CD8-positive, alpha-beta memory T cell (primary cell): Measurements from ENCODE around the gene EXOC4. TPM values are rescaled to one million over a fixed set of nuclear protein-coding genes. Genes with fewer than 3 reads are reported as not detected.

Experiments
- CTCF ChIA-PET: fragments of 350-600 bp; sonication (Branson Sonifier 250); formaldehyde crosslinking; loops from one replicate; lab custom pipeline; 2021; ENCODE audit warnings: antibody characterized with exemption; lab: Charles Lee
- POLR2A ChIA-PET: fragments of 350-600 bp; sonication (Branson Sonifier 250); formaldehyde crosslinking; loops from one replicate; lab custom pipeline; 2021; ENCODE audit warnings: antibody characterized with exemption; lab: Charles Lee
- DNase-seq, 5 donors: peaks; one replicate each; pipeline versions ENCODE4 v3.0.0 to v3.0.0-alpha.2; 2020 to 2022; ENCODE audit warnings: mixed read lengths in 1 of 5
- H3K27ac ChIP-seq: one replicate; pipeline ENCODE4 v1.7.0; 2013; ENCODE audit warnings: low read depth, mild to moderate bottlenecking, low read length, moderate library complexity
- H3K27me3 ChIP-seq: 2 replicates; pipeline ENCODE4 v1.7.0; 2013; ENCODE audit warnings: low read length, mild to moderate bottlenecking; ENCODE audit not compliant: insufficient read depth, poor library complexity, severe bottlenecking
- H3K36me3 ChIP-seq: 2 replicates; pipeline ENCODE4 v1.7.0; 2013; ENCODE audit warnings: mild to moderate bottlenecking, low read length, moderate library complexity; ENCODE audit not compliant: insufficient read depth
- H3K4me1 ChIP-seq: 2 replicates; pipeline ENCODE4 v1.7.0; 2013; ENCODE audit warnings: mild to moderate bottlenecking, low read length, moderate library complexity; ENCODE audit not compliant: insufficient read depth
- H3K4me3 ChIP-seq: 2 replicates; pipeline ENCODE4 v1.7.0; 2013; ENCODE audit warnings: mild to moderate bottlenecking, low read length
- H3K9me3 ChIP-seq: 2 replicates; pipeline ENCODE4 v1.7.0; 2013; ENCODE audit warnings: mild to moderate bottlenecking, low read length
- H3K27ac Mint-ChIP-seq, 8 donors: one replicate each; pipeline ENCODE4 v1.8.0; 2020 to 2021; ENCODE audit warnings: mixed read lengths in 8 of 8, mild to moderate bottlenecking in 6 of 8, inconsistent platforms in 3 of 8, moderate library complexity in 3 of 8
- H3K27me3 Mint-ChIP-seq, 2 donors: one replicate each; pipeline ENCODE4 v1.8.0; 2020 to 2021; ENCODE audit warnings: mixed read lengths in 2 of 2, mild to moderate bottlenecking in 1 of 2, moderate library complexity in 1 of 2
- H3K36me3 Mint-ChIP-seq, 3 donors: one replicate each; pipeline ENCODE4 v1.8.0; 2020 to 2021; ENCODE audit warnings: mixed read lengths in 3 of 3, inconsistent platforms in 1 of 3, mild to moderate bottlenecking in 1 of 3
- H3K4me1 Mint-ChIP-seq, 3 donors: one replicate each; pipeline ENCODE4 v1.8.0; 2020 to 2021; ENCODE audit warnings: mixed read lengths in 3 of 3, inconsistent platforms in 1 of 3, mild to moderate bottlenecking in 1 of 3
- H3K4me3 Mint-ChIP-seq, 7 donors: one replicate each; pipeline ENCODE4 v1.8.0; 2020 to 2021; ENCODE audit warnings: mixed read lengths in 7 of 7, mild to moderate bottlenecking in 6 of 7, moderate library complexity in 4 of 7, inconsistent platforms in 2 of 7
- H3K9me3 Mint-ChIP-seq, 5 donors: one replicate each; pipeline ENCODE4 v1.8.0; 2020 to 2022; ENCODE audit warnings: mixed read lengths in 5 of 5, mild to moderate bottlenecking in 3 of 5, moderate library complexity in 2 of 5, inconsistent platforms in 1 of 5
- polyA plus RNA-seq: library from polyadenylated mRNA; unstranded; fragments of 300-500 nt; fragmentation: Illumina TruSeq; gene quantifications from one replicate; pipeline ENCODE4 v1.2.3, GENCODE V29; 2021
- total RNA-seq, 2 experiments: library from RNA; stranded (reverse); gene quantifications; one replicate each; pipeline ENCODE4 v1.2.3, GENCODE V29; 2021

The EXOC4 gene
- total and polyA plus RNA-seq, 3 experiments from 2014 or later: 34.5 to 53.2 (median 50.3) TPM

- POLR2A ChIA-PET: no interaction called here
- Histone ChIP-seq H3K36me3 (no peaks in the 10 kb centered on the region), H3K27ac (no peak overlapping the region), H3K9me3 (no peaks in the 10 kb centered on the region), H3K4me1 (no peaks in the 10 kb centered on the region), H3K27me3 (no peaks in the 10 kb centered on the region), H3K4me3 (no peak overlapping the region)
- peaks cover 1 to 6% (median 3%) of the 10 kb centered on the region in 3 donors for H3K4me1 Mint-ChIP-seq
- H3K9me3 Mint-ChIP-seq: peaks cover 0 to 3% (median 0%) of the 10 kb centered on the region in 5 donors
- no peaks in the 10 kb centered on the region for H3K27me3 Mint-ChIP-seq
- CTCF ChIA-PET: no interaction called here
- no peak for DNase-seq
- no peak overlapping the region for H3K4me3 Mint-ChIP-seq
- no peak overlapping the region for H3K27ac Mint-ChIP-seq
- peaks cover 0 to 20% (median 6%) of the 10 kb centered on the region in 3 donors for H3K36me3 Mint-ChIP-seq
Measured at GRCh38 chr7:133843341-133843740, 590.5 kb downstream of the EXOC4 start.

- Mint-ChIP-seq H3K27ac (no peak overlapping the region), H3K27me3 (no peaks in the 10 kb centered on the region), H3K36me3 (peaks cover 0 to 17% (median 10%) of the 10 kb centered on the region in 3 donors), H3K4me1 (peaks cover 1 to 6% (median 3%) of the 10 kb centered on the region in 3 donors), H3K4me3 (no peak overlapping the region), H3K9me3 (peaks cover 0 to 2% (median 0%) of the 10 kb centered on the region in 5 donors)
- POLR2A ChIA-PET: no interaction called here
- H3K4me3 ChIP-seq: no peak overlapping the region
- no peaks in the 10 kb centered on the region for H3K36me3 ChIP-seq
- CTCF ChIA-PET: no interaction called here
- no peaks in the 10 kb centered on the region for H3K27me3 ChIP-seq
- no peak overlapping the region for H3K27ac ChIP-seq
- no peak for DNase-seq
- H3K4me1 ChIP-seq: no peaks in the 10 kb centered on the region
- H3K9me3 ChIP-seq: no peaks in the 10 kb centered on the region
Measured at GRCh38 chr7:133845005-133845404, 592.1 kb downstream of the EXOC4 start.

- H3K4me3 Mint-ChIP-seq: no peak overlapping the region
- peaks cover 0 to 6% (median 1%) of the 10 kb centered on the region in 3 donors for H3K4me1 Mint-ChIP-seq
- no peaks in the 10 kb centered on the region for H3K27me3 Mint-ChIP-seq
- Histone ChIP-seq H3K36me3 (no peaks in the 10 kb centered on the region), H3K9me3 (no peaks in the 10 kb centered on the region), H3K4me3 (no peak overlapping the region), H3K27ac (no peak overlapping the region), H3K4me1 (no peaks in the 10 kb centered on the region), H3K27me3 (no peaks in the 10 kb centered on the region)
- DNase-seq: no peak
- H3K9me3 Mint-ChIP-seq: no peaks in the 10 kb centered on the region
- no peak overlapping the region for H3K27ac Mint-ChIP-seq
- CTCF ChIA-PET: no interaction called here
- H3K36me3 Mint-ChIP-seq: peaks cover 0 to 9% (median 9%) of the 10 kb centered on the region in 3 donors
- POLR2A ChIA-PET: no interaction called here
Measured at GRCh38 chr7:133846203-133846945, 593.5 kb downstream of the EXOC4 start.

- Histone ChIP-seq H3K9me3 (no peaks in the 10 kb centered on the region), H3K27me3 (no peaks in the 10 kb centered on the region), H3K4me1 (no peaks in the 10 kb centered on the region), H3K36me3 (no peaks in the 10 kb centered on the region), H3K27ac (no peak overlapping the region), H3K4me3 (no peak overlapping the region)
- H3K4me1 Mint-ChIP-seq: peaks cover 0 to 4% (median 0%) of the 10 kb centered on the region in 3 donors
- no peak overlapping the region for H3K4me3 Mint-ChIP-seq
- POLR2A ChIA-PET: no interaction called here
- no peak for DNase-seq
- CTCF ChIA-PET: no interaction called here
- no peaks in the 10 kb centered on the region for H3K27me3 Mint-ChIP-seq
- peaks cover 0 to 11% (median 0%) of the 10 kb centered on the region in 3 donors for H3K36me3 Mint-ChIP-seq
- H3K9me3 Mint-ChIP-seq: no peaks in the 10 kb centered on the region
- no peak overlapping the region for H3K27ac Mint-ChIP-seq
Measured at GRCh38 chr7:133850497-133851280, 597.8 kb downstream of the EXOC4 start.

GRCh38 chr7:133851411-133851810 lies 598.5 kb downstream of the EXOC4 start:
- Mint-ChIP-seq H3K4me3 (no peak overlapping the region), H3K27me3 (no peaks in the 10 kb centered on the region), H3K27ac (peak overlapping the region in 2 of 8 donors; percentile 18 to 75), H3K9me3 (no peaks in the 10 kb centered on the region), H3K36me3 (peaks cover 0 to 11% (median 0%) of the 10 kb centered on the region in 3 donors), H3K4me1 (peaks cover 0 to 4% (median 0%) of the 10 kb centered on the region in 3 donors)
- Histone ChIP-seq H3K27me3 (no peaks in the 10 kb centered on the region), H3K36me3 (no peaks in the 10 kb centered on the region), H3K4me3 (no peak overlapping the region), H3K9me3 (no peaks in the 10 kb centered on the region), H3K4me1 (no peaks in the 10 kb centered on the region), H3K27ac (no peak overlapping the region)
- DNase-seq: no peak
- CTCF ChIA-PET: no interaction called here
- POLR2A ChIA-PET: no interaction called here

GRCh38 chr7:133853706-133854276 lies 600.9 kb downstream of the EXOC4 start:
- ChIA-PET POLR2A (no interaction called here), CTCF (interaction anchor here (1.3 kb wide), 1 partner anchor 12 kb away, joined by 3 read pairs; no protein-coding TSS in a partner anchor)
- no peak overlapping the region for H3K27ac Mint-ChIP-seq

GRCh38 chr7:133854739-133855138 lies 601.9 kb downstream of the EXOC4 start:
- Mint-ChIP-seq H3K27me3 (no peaks in the 10 kb centered on the region), H3K36me3 (peaks cover 0 to 5% (median 3%) of the 10 kb centered on the region in 3 donors), H3K4me3 (no peak overlapping the region), H3K4me1 (peaks cover 0 to 4% (median 0%) of the 10 kb centered on the region in 3 donors), H3K9me3 (no peaks in the 10 kb centered on the region), H3K27ac (no peak overlapping the region)
- ChIA-PET CTCF (interaction anchor here (1.3 kb wide), 1 partner anchor 11 kb away, joined by 3 read pairs; no protein-coding TSS in a partner anchor), POLR2A (no interaction called here)
- Histone ChIP-seq H3K4me3 (no peak overlapping the region), H3K9me3 (no peaks in the 10 kb centered on the region), H3K36me3 (no peaks in the 10 kb centered on the region), H3K4me1 (no peaks in the 10 kb centered on the region), H3K27me3 (no peaks in the 10 kb centered on the region), H3K27ac (no peak overlapping the region)
- no peak for DNase-seq

More at GRCh38 chr7:133853706-133854276, 600.9 kb downstream of the EXOC4 start:
- Mint-ChIP-seq H3K36me3 (peaks cover 0 to 8% (median 0%) of the 10 kb centered on the region in 3 donors), H3K9me3 (no peaks in the 10 kb centered on the region), H3K27me3 (no peaks in the 10 kb centered on the region), H3K4me3 (no peak overlapping the region), H3K4me1 (peaks cover 0 to 4% (median 0%) of the 10 kb centered on the region in 3 donors)
- H3K4me1 ChIP-seq: no peaks in the 10 kb centered on the region
- no peak for DNase-seq
- H3K36me3 ChIP-seq: no peaks in the 10 kb centered on the region
- H3K27ac ChIP-seq: no peak overlapping the region
- H3K4me3 ChIP-seq: no peak overlapping the region
- H3K9me3 ChIP-seq: no peaks in the 10 kb centered on the region
- H3K27me3 ChIP-seq: no peaks in the 10 kb centered on the region
